Esophagus squamous epithelium (tissue), 4 donors: Measurements from ENCODE around the gene SCAPER.

Experiments
- CTCF ChIP-seq, 6 experiments: fragments of 450-650 bp in 4 of 6; fragments of 200-600 bp in 2 of 6; sonication (generic) in 2 of 6; IDR thresholded peaks; one replicate each; pipeline ENCODE4 v1.5.1; 2016 to 2019; ENCODE audit warnings: antibody characterized with exemption in 6 of 6, mild to moderate bottlenecking in 4 of 6, moderate library complexity in 4 of 6
- POLR2A ChIP-seq, 4 donors: fragments of 450-650 bp; IDR thresholded peaks; one replicate each; pipeline ENCODE4 v1.6.1; 2017; ENCODE audit warnings: antibody characterized with exemption in 4 of 4, mild to moderate bottlenecking in 4 of 4, moderate library complexity in 3 of 4

GRCh38 chr15:76529911-76530310, 375.2 kb downstream of the SCAPER start:
- no peak for TF ChIP-seq POLR2A (IDR thresholded peaks at IDR 0.05)
- no peak for TF ChIP-seq CTCF (IDR thresholded peaks at IDR 0.05)
